ENCODE measurements around the gene PDZK1IP1. TPM values are rescaled to one million over a fixed set of nuclear protein-coding genes. Genes with fewer than 3 reads are reported as not detected.

PDZK1IP1 gene
- total and polyA plus RNA-seq, 2 donors (not counting 3 experiments of a cell fraction or from before 2014, with no cell fraction given) = 0.52 TPM; not detected in 1

- H4K20me1 ChIP-seq (replicated peaks; ENCODE audit: control insufficient read depth, extremely low read depth, insufficient read depth, low read length) = no peaks in the 10 kb centered on the region
- H3K9ac ChIP-seq (replicated peaks; ENCODE audit: extremely low read depth, insufficient read depth, low read length) = no peak overlapping the region
- no peaks in the 10 kb centered on the region for H3K79me2 ChIP-seq (ENCODE audit: control insufficient read depth, insufficient read depth, low read length)
- no peaks in the 10 kb centered on the region for H3K9me1 ChIP-seq (replicated peaks; ENCODE audit: control insufficient read depth, extremely low read depth, insufficient read depth, low read length)
- H3K9me3 ChIP-seq (replicated peaks; ENCODE audit: control insufficient read depth, insufficient read depth, low read length) = no peaks in the 10 kb centered on the region
- no peaks in the 10 kb centered on the region for H3K36me3 ChIP-seq (ENCODE audit: control insufficient read depth in 2 of 2, extremely low read depth in 1 of 2, insufficient read depth in 2 of 2, low read length in 2 of 2)
- no TSS peak for BruUV-seq (replicated peaks)
- no peak overlapping the region for H3K27ac ChIP-seq (ENCODE audit: insufficient read depth, low read depth, low read length)
- no peak for DNase-seq (ENCODE audit: low read depth, low spot score)
- intact Hi-C loops (cut with micrococcal nuclease) = loop anchor here (1.0 to 5.0 kb wide), 9 partner anchors 10 to 531 kb away; partner anchors contain the start of genes PDZK1IP1 and STIL
- peaks cover 19% of the 10 kb centered on the region for H3K4me1 ChIP-seq (ENCODE audit: control insufficient read depth, extremely low read depth, insufficient read depth, low read length)
- no peak for FAIRE-seq
- TF ChIP-seq MYC (IDR thresholded peaks at IDR 0.05; ENCODE audit: low read depth, low read length) (no peak), POLR2AphosphoS5 (IDR thresholded peaks at IDR 0.05; ENCODE audit: insufficient read depth, low read depth, low read length) (no peak), MAX (IDR thresholded peaks at IDR 0.05; ENCODE audit: insufficient read depth, insufficient read length) (no peak), FOS (IDR thresholded peaks at IDR 0.05; ENCODE audit: borderline replicate concordance, insufficient read depth, low read length) (no peak), CTCF (IDR thresholded peaks at IDR 0.05; ENCODE audit: extremely low read depth in 1 of 2, insufficient read depth in 1 of 2, low read depth in 1 of 2, low read length in 2 of 2) (no peak), EZH2 (IDR thresholded peaks at IDR 0.05; ENCODE audit: borderline replicate concordance, low read depth, low read length, severe bottlenecking) (no peak), GATA2 (IDR thresholded peaks at IDR 0.05; ENCODE audit: insufficient read depth, insufficient read length, low read depth, low read length) (no peak), JUN (IDR thresholded peaks at IDR 0.05; ENCODE audit: borderline replicate concordance, insufficient read depth, insufficient read length, low read depth) (no peak), POLR2A (IDR thresholded peaks at IDR 0.05; ENCODE audit: low read depth, low read length) (no peak)
- dilution Hi-C loops (cut with MboI; ENCODE audit: extremely low pct_ligation_motif_present, low sequenced_read_pairs) = no loop called here
- H3K4me3 ChIP-seq (replicated peaks in 1 of 3; ENCODE audit: insufficient read depth in 1 of 3, low read depth in 1 of 3, low read length in 3 of 3) = no peak overlapping the region
- H3K4me2 ChIP-seq (ENCODE audit: insufficient read depth, low read length) = no peak overlapping the region
- no peak overlapping the region for H2AFZ ChIP-seq (ENCODE audit: low read depth, low read length)
- no peaks in the 10 kb centered on the region for H3K27me3 ChIP-seq (ENCODE audit: control insufficient read depth in 2 of 2, insufficient read depth in 2 of 2, low read length in 2 of 2)
- CTCF ChIA-PET = interaction anchor here (0.6 to 8.1 kb wide), 38 partner anchors 8 to 576 kb away, joined by 3 to 223 read pairs (median 10); partner anchors contain the start of genes CMPK1, FOXD2, MKNK1 and PDZK1IP1
- POLR2A ChIA-PET = interaction anchor here (1.6 kb wide), 1 partner anchor 153 kb away, joined by 7 read pairs; the partner anchor contains the start of gene CMPK1
These were observed 9.8 kb downstream of the PDZK1IP1 start for GRCh38 chr1:47179988-47180563.
